Fibroblast of mammary gland (primary cell): Measurements from ENCODE around the gene NME3.

Experiments
- DNase-seq: peaks from one replicate; pipeline ENCODE4 v3.0.0-alpha.2; 2010; ENCODE audit warnings: low read depth
- H3K4me3 ChIP-seq: 2 replicates; pipeline ENCODE4 v1.5.1; 2011; ENCODE audit warnings: low read depth, mild to moderate bottlenecking, low read length, moderate library complexity; ENCODE audit not compliant: control insufficient read depth
- TF ChIP-seq, protein P1 (sequence below): conservative IDR thresholded peaks from 2 replicates; pipeline ENCODE4 v1.5.1; 2011; ENCODE audit warnings: low read depth, low read length, inconsistent platforms; ENCODE audit not compliant: control insufficient read depth, insufficient read depth

The NME3 gene

DNA sequence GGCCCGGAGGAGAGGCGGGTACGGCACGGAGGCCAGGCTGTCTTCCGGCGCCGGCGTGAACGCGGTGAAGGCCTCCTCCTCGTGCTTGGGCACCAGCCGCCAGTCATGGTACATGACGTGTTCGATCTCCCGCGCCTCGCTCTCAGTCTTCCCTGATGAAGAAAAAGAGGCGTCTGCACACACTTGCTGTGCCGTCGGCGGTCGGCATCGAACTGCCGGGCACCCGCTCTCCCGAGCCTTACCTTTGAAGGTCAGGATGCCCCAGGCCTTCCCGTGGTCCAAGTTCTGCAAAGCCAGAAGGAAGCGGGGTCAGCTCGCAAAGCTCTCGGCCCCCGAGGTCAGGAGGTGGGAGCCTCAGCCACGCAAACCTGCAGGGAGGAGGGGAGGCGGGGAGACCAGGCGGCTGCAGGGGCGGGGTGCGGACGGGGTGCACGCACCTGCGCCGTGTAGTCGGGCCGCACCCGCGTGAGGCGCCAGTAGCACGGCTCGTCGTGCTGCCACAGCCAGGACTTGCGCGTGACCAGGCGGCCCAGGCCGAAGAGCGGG lies 1.1 kb upstream of the NME3 start, which contains the start of gene EME2:
TSS of gene EME2 (plus strand) at position 449 of the 546 bp plus-strand sequence. CDS start 418 bp downstream, outside the sequence.
- peak; percentile 33 for DNase-seq
- TF ChIP-seq, protein P1, sequence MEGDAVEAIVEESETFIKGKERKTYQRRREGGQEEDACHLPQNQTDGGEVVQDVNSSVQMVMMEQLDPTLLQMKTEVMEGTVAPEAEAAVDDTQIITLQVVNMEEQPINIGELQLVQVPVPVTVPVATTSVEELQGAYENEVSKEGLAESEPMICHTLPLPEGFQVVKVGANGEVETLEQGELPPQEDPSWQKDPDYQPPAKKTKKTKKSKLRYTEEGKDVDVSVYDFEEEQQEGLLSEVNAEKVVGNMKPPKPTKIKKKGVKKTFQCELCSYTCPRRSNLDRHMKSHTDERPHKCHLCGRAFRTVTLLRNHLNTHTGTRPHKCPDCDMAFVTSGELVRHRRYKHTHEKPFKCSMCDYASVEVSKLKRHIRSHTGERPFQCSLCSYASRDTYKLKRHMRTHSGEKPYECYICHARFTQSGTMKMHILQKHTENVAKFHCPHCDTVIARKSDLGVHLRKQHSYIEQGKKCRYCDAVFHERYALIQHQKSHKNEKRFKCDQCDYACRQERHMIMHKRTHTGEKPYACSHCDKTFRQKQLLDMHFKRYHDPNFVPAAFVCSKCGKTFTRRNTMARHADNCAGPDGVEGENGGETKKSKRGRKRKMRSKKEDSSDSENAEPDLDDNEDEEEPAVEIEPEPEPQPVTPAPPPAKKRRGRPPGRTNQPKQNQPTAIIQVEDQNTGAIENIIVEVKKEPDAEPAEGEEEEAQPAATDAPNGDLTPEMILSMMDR: no peak
- H3K4me3 ChIP-seq: peak within 1 kb of the TSS; percentile 69

DNA sequence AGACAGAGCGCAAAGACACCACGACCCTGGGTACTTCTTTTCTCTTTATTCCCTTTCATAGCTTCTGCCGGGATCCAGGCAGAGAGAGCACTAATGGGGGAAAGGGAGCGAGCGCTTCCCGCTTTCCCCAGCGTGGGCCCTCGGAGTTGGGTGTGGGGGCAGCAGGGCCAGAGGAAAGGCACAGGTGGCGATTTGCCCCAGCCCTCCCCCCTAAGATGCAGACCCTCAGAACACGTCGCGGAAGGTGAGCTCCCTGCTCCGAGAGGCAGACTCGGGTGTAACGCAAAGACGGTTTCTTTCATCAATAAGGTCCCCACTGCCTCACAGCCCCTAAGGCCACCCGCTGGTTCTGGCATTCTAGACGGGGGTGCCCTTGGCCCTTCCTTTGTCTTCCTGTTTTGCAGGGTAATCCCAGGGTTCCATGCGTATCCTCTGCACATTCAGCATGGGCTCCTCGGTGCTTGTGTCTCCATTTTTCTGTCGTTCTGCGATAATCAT lies 570 bp upstream of the NME3 start:
- DNase-seq: no peak
- peak overlapping the region; percentile 69 for H3K4me3 ChIP-seq
- TF ChIP-seq, protein P1: no peak

DNA sequence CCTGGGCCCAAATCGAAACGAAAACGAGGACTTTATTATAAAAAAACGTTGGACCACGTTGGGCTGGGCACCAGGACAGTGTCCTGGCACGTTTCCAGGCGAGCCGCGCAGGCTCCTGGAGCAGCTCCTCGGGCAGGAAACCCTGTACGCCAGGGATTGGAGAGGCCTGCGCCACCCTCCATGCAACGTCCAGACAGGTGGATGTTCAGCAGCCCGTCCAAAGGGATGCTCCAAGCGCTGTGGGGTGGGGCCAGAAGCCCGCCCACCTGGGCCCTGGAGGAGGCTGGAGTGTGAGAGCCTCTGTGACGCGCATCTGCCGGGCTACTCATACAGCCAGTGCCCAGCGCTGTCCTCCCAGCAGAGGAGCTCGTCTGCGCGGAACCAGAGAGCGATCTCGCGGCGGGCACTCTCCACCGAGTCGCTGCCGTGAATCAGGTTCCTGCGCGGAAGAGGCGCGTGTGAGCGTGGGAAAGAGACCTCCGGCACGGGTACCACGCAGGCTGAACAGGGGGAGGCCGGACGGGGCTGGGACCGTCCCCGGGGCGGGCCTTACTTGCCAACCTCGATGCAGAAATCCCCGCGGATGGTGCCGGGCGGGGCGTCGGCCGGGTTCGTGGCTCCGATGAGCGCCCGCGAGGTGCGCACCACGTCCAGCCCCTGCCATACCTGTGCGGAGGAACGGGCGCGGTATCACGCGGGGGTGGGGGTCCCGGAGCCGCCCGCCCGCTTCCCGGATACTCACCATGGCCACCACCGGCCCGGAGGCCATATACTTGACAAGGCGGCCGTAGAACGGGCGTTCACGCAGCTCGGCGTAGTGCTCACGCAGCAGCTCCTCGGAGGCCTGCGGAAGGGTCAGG lies 785 bp downstream of the NME3 start:
- TF ChIP-seq, protein P1: no peak
- H3K4me3 ChIP-seq: peak overlapping the region; percentile 69
- DNase-seq: peak; percentile 75

DNA sequence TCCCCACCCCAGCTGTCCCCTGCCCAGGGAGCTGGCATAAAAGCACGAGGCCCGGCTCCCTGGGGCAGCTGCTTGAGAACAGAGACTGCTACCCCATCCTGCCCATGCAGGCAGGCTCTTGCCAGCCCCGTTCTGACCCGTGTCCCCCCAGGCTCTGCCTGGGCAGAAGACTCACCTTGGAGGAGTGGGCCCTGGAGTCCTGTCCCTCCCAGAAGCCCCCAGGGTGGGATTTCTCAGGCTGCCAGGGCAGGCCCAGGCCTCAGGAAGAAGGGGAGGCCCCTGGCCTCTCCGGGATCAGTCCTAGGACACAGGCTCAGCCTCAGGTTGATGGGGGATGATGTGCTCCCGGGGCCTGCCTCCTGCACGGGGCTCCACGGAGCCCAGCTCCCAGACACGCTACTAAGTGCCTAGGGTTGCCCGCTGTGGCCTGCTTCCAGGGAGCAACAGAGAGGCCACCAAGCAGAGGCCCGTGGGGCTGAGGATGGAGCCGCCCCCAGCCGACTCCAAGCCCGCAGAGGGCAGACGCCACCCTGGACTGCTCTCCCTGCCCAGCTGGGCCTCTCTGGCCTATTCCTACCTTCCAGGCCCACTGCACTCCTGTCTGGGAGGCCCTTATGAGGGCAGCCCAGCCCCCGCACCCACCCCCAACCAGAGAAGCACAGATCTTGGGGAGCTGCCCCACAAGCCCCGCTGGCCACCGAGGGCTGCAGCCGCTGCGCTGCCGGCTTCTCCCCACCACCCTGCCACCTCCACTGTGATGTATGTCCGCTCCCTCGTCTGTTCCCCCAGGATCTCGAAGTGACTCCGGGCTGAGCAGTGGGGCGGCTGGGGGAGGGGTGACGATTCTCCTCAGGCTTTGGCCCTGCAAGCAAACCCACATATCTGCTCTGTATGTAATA lies 1.7 kb downstream of the NME3 start:
- peak overlapping the region; percentile 69 for H3K4me3 ChIP-seq
- DNase-seq: no peak
- TF ChIP-seq, protein P1: no peak

DNA sequence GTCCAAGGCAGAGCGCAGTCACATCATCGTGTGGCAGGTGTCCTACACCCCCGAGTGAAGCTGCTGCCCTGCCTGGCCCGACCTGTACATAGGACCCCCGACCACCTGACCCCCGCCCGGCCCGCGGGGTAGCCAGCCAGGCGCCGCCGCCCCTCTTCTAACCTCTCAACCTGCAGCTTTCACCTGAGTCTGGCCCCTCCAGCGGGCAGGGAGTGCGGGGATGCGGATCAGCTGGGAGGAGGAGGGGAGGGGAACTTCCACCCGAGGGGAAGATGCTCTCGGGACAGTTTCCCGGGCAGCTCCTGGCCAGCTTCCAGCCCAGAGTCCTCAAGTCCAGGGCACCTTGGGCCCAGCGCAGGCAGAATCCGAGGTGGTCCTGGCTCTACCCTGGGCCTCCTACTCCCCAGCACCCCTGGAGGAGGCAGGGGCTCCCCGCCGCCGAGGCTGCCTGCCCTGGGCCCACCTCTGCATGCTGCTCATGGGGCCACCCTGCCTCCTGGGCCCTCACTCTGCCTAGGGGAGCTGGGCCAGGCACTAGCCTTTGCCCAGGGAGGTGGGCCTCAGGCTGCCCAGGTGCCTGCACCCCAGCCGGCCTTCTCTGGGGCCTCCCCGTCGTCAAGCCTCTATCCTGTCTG lies 2.5 kb downstream of the NME3 start:
- TF ChIP-seq, protein P1: no peak
- H3K4me3 ChIP-seq: no peak overlapping the region

More for the DNA sequence above, 2.5 kb downstream of the NME3 start:
- DNase-seq: no peak
